ENCODE data around the gene LPAR1. TPM values are rescaled to one million over a fixed set of nuclear protein-coding genes. Genes with fewer than 3 reads are reported as not detected.

Gene LPAR1
- total and polyA plus RNA-seq, 10 of the 15 experiments (the other 5 are each of a cell fraction or from before 2014, with no cell fraction given), result 3.3 to 12.9 (median 8.4) TPM

- CTCF ChIA-PET, result interaction anchor here (0.6 to 1.8 kb wide), 8 partner anchors 9 to 392 kb away, joined by 3 to 8 read pairs (median 4); no protein-coding TSS in a partner anchor
- FAIRE-seq (no peak), ATAC-seq (peak; percentile 38), DNase-seq (ENCODE audit: low read depth, low spot score) (no peak)
- no peaks in the 10 kb centered on the region for H3K79me2 ChIP-seq (ENCODE audit: control insufficient read depth, insufficient read depth, low read length)
- POLR2A ChIA-PET, result interaction anchor here (0.7 to 1.2 kb wide), 4 partner anchors 11 to 50 kb away, joined by 3 to 7 read pairs (median 4); no protein-coding TSS in a partner anchor
- BruUV-seq (replicated peaks), result no TSS peak
- H3K27me3 ChIP-seq (replicated peaks in 1 of 2; ENCODE audit: control insufficient read depth in 2 of 2, insufficient read depth in 2 of 2, low read length in 1 of 2), result no peaks in the 10 kb centered on the region; a peak in 1 of 4 replicates
- H3K9me3 ChIP-seq (replicated peaks; ENCODE audit: control insufficient read depth, insufficient read depth, low read length), result no peaks in the 10 kb centered on the region
- no peaks in the 10 kb centered on the region for H3K36me3 ChIP-seq (ENCODE audit: control insufficient read depth in 2 of 2, insufficient read depth in 2 of 2, low read length in 1 of 2)
- WGBS (ENCODE audit: insufficient coverage, insufficient replicate concordance, low lambda C conversion rate, missing lambda C conversion rate), result 8% methylated on average over 4 of the region's 4 CpGs
- no peak overlapping the region for H3K4me2 ChIP-seq (ENCODE audit: control insufficient read depth, insufficient read depth)
- no peak overlapping the region for H3K27ac ChIP-seq (ENCODE audit: control insufficient read depth, insufficient read depth)
- intact Hi-C loops (cut with micrococcal nuclease; ENCODE audit: unreplicated experiment), result no loop called here
- in situ Hi-C loops (cut with MboI), result no loop called here
- SMC1A ChIA-PET (ENCODE audit: uncharacterized antibody, unreplicated experiment), result interaction anchor here (0.6 to 12.9 kb wide), 18 partner anchors 14 to 885 kb away, joined by 3 to 218 read pairs (median 4); no protein-coding TSS in a partner anchor
- no peaks in the 10 kb centered on the region for H4K20me1 ChIP-seq (ENCODE audit: control insufficient read depth, insufficient read depth)
- no peak overlapping the region for H3K4me3 ChIP-seq
- RAD21 ChIA-PET (ENCODE audit: unreplicated experiment), result interaction anchor here (0.7 to 4.9 kb wide), 5 partner anchors 10 to 152 kb away, joined by 3 to 16 read pairs (median 3); partner anchors contain the start of gene LPAR1
- no peaks in the 10 kb centered on the region for H3K4me1 ChIP-seq (ENCODE audit: control insufficient read depth, insufficient read depth, low read length)
- no peak overlapping the region for H3K9ac ChIP-seq (ENCODE audit: control insufficient read depth, insufficient read depth, low read length)
- no peak overlapping the region for H2AFZ ChIP-seq (ENCODE audit: control insufficient read depth, low read depth, low read length)
- TF ChIP-seq E2F4 (IDR thresholded peaks at IDR 0.05; ENCODE audit: low read depth, low read length) (no peak), EGR1 (IDR thresholded peaks at IDR 0.05; ENCODE audit: borderline replicate concordance in 1 of 2, low read depth in 2 of 2, low read length in 2 of 2) (no peak), ZBTB40 (IDR thresholded peaks at IDR 0.05; ENCODE audit: borderline replicate concordance) (no peak), PBX3 (IDR thresholded peaks at IDR 0.05; ENCODE audit: insufficient replicate concordance, low read depth, low read length) (peak; percentile 76), RUNX3 (IDR thresholded peaks at IDR 0.05; ENCODE audit: low read length) (peak; percentile 33; the same call in 1 of the 2 replicates), PAX5 (IDR thresholded peaks at IDR 0.05; ENCODE audit: borderline replicate concordance, low read depth, low read length) (no peak), SKIL (IDR thresholded peaks at IDR 0.05; ENCODE audit: low read depth, poor library complexity, severe bottlenecking) (no peak), SPI1 (IDR thresholded peaks at IDR 0.05; ENCODE audit: borderline replicate concordance, insufficient read depth, low read depth, low read length) (no peak), KDM1A (IDR thresholded peaks at IDR 0.05; ENCODE audit: borderline replicate concordance) (no peak), ZBTB4 (CRISPR knock-in tag; IDR thresholded peaks at IDR 0.05) (no peak)
These were observed 9.0 kb downstream of the LPAR1 start for GRCh38 chr9:111029260-111029659.

Measured in GM12878 (cell line).